ENCODE results near the gene CLCNKA. TPM values are rescaled to one million over a fixed set of nuclear protein-coding genes. Genes with fewer than 3 reads are reported as not detected.

Gene CLCNKA
- total RNA-seq, 1 experiment from 2014 or later: 0.10 TPM

DNA sequence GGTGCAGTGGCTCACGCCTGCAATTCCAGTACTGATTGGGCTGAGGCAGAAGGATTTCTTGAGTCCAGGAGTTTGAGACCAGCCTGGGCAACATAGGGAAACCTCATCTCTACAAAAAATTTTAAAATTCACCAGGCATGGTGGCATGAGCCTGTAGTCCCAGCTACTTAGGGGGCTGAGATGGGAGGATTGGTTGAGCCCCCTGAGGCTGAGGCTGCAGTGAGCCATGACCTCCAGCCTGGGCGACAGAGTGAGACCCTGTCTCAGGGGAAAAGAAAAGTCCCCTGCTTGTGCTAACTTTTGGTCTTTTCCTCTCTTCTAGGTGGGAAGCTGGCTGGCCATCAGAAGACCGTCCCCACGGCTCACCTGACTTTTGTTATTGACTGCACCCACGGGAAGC, 16.2 kb upstream of the CLCNKA start:
- Histone ChIP-seq H3K27ac (ENCODE audit: low read depth, low read length) (no peak overlapping the region), H3K4me3 (replicated peaks in 1 of 2; ENCODE audit: low read depth in 1 of 2, low read length in 2 of 2) (no peak overlapping the region), H2AFZ (ENCODE audit: low read depth, low read length, poor library complexity, severe bottlenecking) (no peak overlapping the region), H3K9me3 (ENCODE audit: control insufficient read depth in 1 of 2, insufficient read depth in 1 of 2, low read depth in 1 of 2, low read length in 2 of 2) (no peaks in the 10 kb centered on the region), H3K4me1 (ENCODE audit: control insufficient read depth in 1 of 2, insufficient read depth in 2 of 2, low read length in 2 of 2) (peaks cover 0 to 5% of the 10 kb centered on the region in 2 experiments; a peak in 1 of 4 replicates), H4K20me1 (ENCODE audit: insufficient read depth) (no peaks in the 10 kb centered on the region), H3K79me2 (ENCODE audit: insufficient read depth, low read length) (no peaks in the 10 kb centered on the region), H3K36me3 (ENCODE audit: control insufficient read depth in 1 of 2, insufficient read depth in 2 of 2, low read length in 2 of 2) (no peaks in the 10 kb centered on the region), H3K27me3 (ENCODE audit: insufficient read depth, low read length) (no peaks in the 10 kb centered on the region), H3K4me2 (ENCODE audit: low read length) (no peak overlapping the region), H3K9ac (ENCODE audit: low read length) (no peak overlapping the region), H3K9me2 (ENCODE audit: insufficient read depth) (no peaks in the 10 kb centered on the region)
- RAD21 ChIA-PET (ENCODE audit: low non-redundant PET in 1 of 2, low total read pairs in 2 of 2, uncharacterized antibody in 2 of 2, unreplicated experiment in 2 of 2): no interaction called here
- intact Hi-C loops (cut with micrococcal nuclease): loop anchor here (10.0 kb wide), 1 partner anchor 179 kb away; no protein-coding TSS in a partner anchor
- no TSS peak for BruUV-seq (replicated peaks)
- POLR2A ChIA-PET: no interaction called here
- CTCF ChIA-PET: no interaction called here
- DNase-seq (ENCODE audit: low read depth, low spot score): no peak
- TF ChIP-seq CBX3 (IDR thresholded peaks at IDR 0.05; ENCODE audit: low read depth): no peak
- TF ChIP-seq, protein P1, sequence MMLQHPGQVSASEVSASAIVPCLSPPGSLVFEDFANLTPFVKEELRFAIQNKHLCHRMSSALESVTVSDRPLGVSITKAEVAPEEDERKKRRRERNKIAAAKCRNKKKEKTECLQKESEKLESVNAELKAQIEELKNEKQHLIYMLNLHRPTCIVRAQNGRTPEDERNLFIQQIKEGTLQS (IDR thresholded peaks at IDR 0.05): no peak
- TF ChIP-seq TCF7L2 (IDR thresholded peaks at IDR 0.05; ENCODE audit: borderline replicate concordance, extremely low read depth, insufficient read depth, insufficient read length): no peak
- TF ChIP-seq, protein P2, sequence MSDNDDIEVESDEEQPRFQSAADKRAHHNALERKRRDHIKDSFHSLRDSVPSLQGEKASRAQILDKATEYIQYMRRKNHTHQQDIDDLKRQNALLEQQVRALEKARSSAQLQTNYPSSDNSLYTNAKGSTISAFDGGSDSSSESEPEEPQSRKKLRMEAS (IDR thresholded peaks at IDR 0.05): no peak
- no peak for TF ChIP-seq POLR2A (IDR thresholded peaks at IDR 0.05; ENCODE audit: borderline replicate concordance, extremely low read depth, insufficient read depth, insufficient read length)
- no peak for TF ChIP-seq SP1 (IDR thresholded peaks at IDR 0.05; ENCODE audit: low read depth)
- TF ChIP-seq, protein P3, sequence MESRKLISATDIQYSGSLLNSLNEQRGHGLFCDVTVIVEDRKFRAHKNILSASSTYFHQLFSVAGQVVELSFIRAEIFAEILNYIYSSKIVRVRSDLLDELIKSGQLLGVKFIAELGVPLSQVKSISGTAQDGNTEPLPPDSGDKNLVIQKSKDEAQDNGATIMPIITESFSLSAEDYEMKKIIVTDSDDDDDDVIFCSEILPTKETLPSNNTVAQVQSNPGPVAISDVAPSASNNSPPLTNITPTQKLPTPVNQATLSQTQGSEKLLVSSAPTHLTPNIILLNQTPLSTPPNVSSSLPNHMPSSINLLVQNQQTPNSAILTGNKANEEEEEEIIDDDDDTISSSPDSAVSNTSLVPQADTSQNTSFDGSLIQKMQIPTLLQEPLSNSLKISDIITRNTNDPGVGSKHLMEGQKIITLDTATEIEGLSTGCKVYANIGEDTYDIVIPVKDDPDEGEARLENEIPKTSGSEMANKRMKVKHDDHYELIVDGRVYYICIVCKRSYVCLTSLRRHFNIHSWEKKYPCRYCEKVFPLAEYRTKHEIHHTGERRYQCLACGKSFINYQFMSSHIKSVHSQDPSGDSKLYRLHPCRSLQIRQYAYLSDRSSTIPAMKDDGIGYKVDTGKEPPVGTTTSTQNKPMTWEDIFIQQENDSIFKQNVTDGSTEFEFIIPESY (IDR thresholded peaks at IDR 0.05; ENCODE audit: extremely low read depth, insufficient replicate concordance, low read length): no peak
- TF ChIP-seq YY1 (IDR thresholded peaks at IDR 0.05; ENCODE audit: extremely low read depth, insufficient replicate concordance, low read depth, low read length): no peak
- no peak for TF ChIP-seq EGR1 (IDR thresholded peaks at IDR 0.05; ENCODE audit: low read depth)
- no peak for TF ChIP-seq SIN3A (IDR thresholded peaks at IDR 0.05; ENCODE audit: low read depth)
- TF ChIP-seq POLR2AphosphoS5 (IDR thresholded peaks at IDR 0.05; ENCODE audit: low read depth, low read length): no peak
- TF ChIP-seq EZH2phosphoT487 (IDR thresholded peaks at IDR 0.05; ENCODE audit: borderline replicate concordance): no peak
- TF ChIP-seq EZH2 (IDR thresholded peaks at IDR 0.05): no peak
- no peak for TF ChIP-seq RAD21 (IDR thresholded peaks at IDR 0.05; ENCODE audit: low read depth)
- TF ChIP-seq, protein P4, sequence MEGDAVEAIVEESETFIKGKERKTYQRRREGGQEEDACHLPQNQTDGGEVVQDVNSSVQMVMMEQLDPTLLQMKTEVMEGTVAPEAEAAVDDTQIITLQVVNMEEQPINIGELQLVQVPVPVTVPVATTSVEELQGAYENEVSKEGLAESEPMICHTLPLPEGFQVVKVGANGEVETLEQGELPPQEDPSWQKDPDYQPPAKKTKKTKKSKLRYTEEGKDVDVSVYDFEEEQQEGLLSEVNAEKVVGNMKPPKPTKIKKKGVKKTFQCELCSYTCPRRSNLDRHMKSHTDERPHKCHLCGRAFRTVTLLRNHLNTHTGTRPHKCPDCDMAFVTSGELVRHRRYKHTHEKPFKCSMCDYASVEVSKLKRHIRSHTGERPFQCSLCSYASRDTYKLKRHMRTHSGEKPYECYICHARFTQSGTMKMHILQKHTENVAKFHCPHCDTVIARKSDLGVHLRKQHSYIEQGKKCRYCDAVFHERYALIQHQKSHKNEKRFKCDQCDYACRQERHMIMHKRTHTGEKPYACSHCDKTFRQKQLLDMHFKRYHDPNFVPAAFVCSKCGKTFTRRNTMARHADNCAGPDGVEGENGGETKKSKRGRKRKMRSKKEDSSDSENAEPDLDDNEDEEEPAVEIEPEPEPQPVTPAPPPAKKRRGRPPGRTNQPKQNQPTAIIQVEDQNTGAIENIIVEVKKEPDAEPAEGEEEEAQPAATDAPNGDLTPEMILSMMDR (IDR thresholded peaks at IDR 0.05 in 2 of 3, conservative IDR thresholded peaks at IDR 0.05 in 1 of 3; ENCODE audit: borderline replicate concordance in 1 of 3, insufficient read depth in 1 of 3, low read depth in 2 of 3, low read length in 2 of 3): no peak
- no peak for TF ChIP-seq FOSL1 (IDR thresholded peaks at IDR 0.05; ENCODE audit: low read depth)
- no peak for TF ChIP-seq ZFX (IDR thresholded peaks at IDR 0.05)
- no peak for ATAC-seq
